ENCODE data around the gene GPX1. TPM values are rescaled to one million over a fixed set of nuclear protein-coding genes. Genes with fewer than 3 reads are reported as not detected.

GPX1 gene
- polyA plus RNA-seq, 2 of the 4 experiments (the other 2 are of a cell fraction): 150 to 271 TPM

- POLR2A ChIA-PET: no interaction called here
- DNase-seq (ENCODE audit: low read depth in 1 of 2, low spot score in 1 of 2) (no peak), FAIRE-seq (no peak), ATAC-seq (no peak)
- no peak overlapping the region for H3K4me3 ChIP-seq
- H3K9me3 ChIP-seq: no peaks in the 10 kb centered on the region
- TF ChIP-seq, protein P1, sequence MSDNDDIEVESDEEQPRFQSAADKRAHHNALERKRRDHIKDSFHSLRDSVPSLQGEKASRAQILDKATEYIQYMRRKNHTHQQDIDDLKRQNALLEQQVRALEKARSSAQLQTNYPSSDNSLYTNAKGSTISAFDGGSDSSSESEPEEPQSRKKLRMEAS (IDR thresholded peaks at IDR 0.05): no peak
- TF ChIP-seq POLR2A (IDR thresholded peaks at IDR 0.05; ENCODE audit: low read length): no peak
- no peaks in the 10 kb centered on the region for H3K4me1 ChIP-seq
- no peak overlapping the region for H3K27ac ChIP-seq
- no peak overlapping the region for H3K4me2 ChIP-seq
- WGBS (ENCODE audit: missing lambda C conversion rate): 98% methylated on average over 14 of the region's 16 CpGs
- CTCF ChIA-PET: interaction anchor here (0.6 to 1.9 kb wide), 4 partner anchors 10 to 211 kb away, joined by 3 to 6 read pairs (median 4); no protein-coding TSS in a partner anchor
Measured at GRCh38 chr3:49316696-49317457, 41.3 kb downstream of the GPX1 start.

DNA sequence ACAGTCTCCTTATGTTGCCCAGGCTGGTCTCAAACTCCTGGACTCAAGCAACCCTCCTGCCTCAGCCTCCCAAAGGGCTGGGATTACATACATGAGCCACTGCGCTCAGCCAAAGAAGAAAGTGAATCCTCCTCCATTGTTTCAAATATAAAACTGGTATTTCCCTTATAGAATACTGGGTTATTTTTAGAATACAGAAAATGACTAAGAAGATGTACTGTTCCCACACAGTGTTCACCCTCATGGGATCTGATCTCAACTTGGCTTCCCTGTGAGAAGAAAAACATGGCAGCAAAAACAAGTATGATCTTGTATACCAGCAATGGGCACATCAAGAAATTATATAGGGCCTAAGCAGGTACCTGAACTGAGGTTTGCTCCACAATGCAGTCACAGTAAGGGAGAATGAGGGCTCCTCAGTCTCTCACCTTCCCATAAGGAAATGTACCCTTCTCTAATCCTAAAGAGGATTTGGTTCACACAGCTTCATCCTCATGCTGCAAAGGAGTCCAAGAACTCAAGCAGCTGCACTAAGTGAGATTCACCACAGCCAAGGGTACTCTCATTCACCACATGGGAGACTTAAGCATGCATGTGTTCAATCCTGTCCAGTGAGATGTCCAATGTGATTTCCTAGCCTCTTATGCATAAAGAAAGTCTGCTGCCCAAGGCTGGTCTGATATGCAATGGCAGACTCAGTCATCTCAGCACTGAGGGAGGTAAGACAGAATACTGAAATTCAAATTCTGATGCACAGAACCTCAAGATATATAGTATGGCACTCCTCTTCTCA, 44.1 kb downstream of the GPX1 start:
- 100% methylated on average over 1 of the region's 1 CpG for WGBS (ENCODE audit: missing lambda C conversion rate)
- TF ChIP-seq ZC3H11A (IDR thresholded peaks at IDR 0.05) (no peak), CEBPB (IDR thresholded peaks at IDR 0.05) (no peak), RARB (CRISPR knock-in tag; IDR thresholded peaks at IDR 0.05) (no peak)
- no peak for DNase-seq (ENCODE audit: low read depth in 1 of 2, low spot score in 1 of 2)
- no peak for FAIRE-seq
- no peak overlapping the region for H3K27ac ChIP-seq
- ChIA-PET POLR2A (no interaction called here), CTCF (interaction anchor here (0.6 kb wide), 2 partner anchors 13 to 36 kb away, joined by 3 read pairs; no protein-coding TSS in a partner anchor)
- no peak for ATAC-seq
- no peak overlapping the region for H3K4me3 ChIP-seq
- H3K4me1 ChIP-seq: no peaks in the 10 kb centered on the region
- no peaks in the 10 kb centered on the region for H3K9me3 ChIP-seq
- H3K4me2 ChIP-seq: no peak overlapping the region

- no peak for FAIRE-seq
- no peak for ATAC-seq
- H3K4me2 ChIP-seq: no peak overlapping the region
- H3K9me3 ChIP-seq: no peaks in the 10 kb centered on the region
- no peak for DNase-seq (ENCODE audit: low read depth in 1 of 2, low spot score in 1 of 2)
- no peak overlapping the region for H3K27ac ChIP-seq
- ChIA-PET POLR2A (no interaction called here), CTCF (interaction anchor here (1.3 kb wide), 1 partner anchor 11 kb away, joined by 3 read pairs; no protein-coding TSS in a partner anchor)
- no peak overlapping the region for H3K4me3 ChIP-seq
- no peaks in the 10 kb centered on the region for H3K4me1 ChIP-seq
- whole genome bisulfite sequencing (ENCODE audit: missing lambda C conversion rate): 91% methylated on average over 3 of the region's 3 CpGs
- TF ChIP-seq ZC3H11A (IDR thresholded peaks at IDR 0.05): no peak
- TF ChIP-seq ZSCAN20 (CRISPR knock-in tag; IDR thresholded peaks at IDR 0.05): no peak
- no peak for TF ChIP-seq HOXB5 (CRISPR knock-in tag; IDR thresholded peaks at IDR 0.05)
- no peak for TF ChIP-seq NPAS2 (CRISPR knock-in tag; IDR thresholded peaks at IDR 0.05; ENCODE audit: borderline replicate concordance)
- TF ChIP-seq, protein P2, sequence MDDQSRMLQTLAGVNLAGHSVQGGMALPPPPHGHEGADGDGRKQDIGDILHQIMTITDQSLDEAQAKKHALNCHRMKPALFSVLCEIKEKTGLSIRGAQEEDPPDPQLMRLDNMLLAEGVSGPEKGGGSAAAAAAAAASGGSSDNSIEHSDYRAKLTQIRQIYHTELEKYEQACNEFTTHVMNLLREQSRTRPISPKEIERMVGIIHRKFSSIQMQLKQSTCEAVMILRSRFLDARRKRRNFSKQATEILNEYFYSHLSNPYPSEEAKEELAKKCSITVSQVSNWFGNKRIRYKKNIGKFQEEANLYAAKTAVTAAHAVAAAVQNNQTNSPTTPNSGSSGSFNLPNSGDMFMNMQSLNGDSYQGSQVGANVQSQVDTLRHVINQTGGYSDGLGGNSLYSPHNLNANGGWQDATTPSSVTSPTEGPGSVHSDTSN (IDR thresholded peaks at IDR 0.05): no peak
- TF ChIP-seq, protein P3, sequence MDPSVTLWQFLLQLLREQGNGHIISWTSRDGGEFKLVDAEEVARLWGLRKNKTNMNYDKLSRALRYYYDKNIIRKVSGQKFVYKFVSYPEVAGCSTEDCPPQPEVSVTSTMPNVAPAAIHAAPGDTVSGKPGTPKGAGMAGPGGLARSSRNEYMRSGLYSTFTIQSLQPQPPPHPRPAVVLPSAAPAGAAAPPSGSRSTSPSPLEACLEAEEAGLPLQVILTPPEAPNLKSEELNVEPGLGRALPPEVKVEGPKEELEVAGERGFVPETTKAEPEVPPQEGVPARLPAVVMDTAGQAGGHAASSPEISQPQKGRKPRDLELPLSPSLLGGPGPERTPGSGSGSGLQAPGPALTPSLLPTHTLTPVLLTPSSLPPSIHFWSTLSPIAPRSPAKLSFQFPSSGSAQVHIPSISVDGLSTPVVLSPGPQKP (IDR thresholded peaks at IDR 0.05; ENCODE audit: low read depth, low read length): no peak
- TF ChIP-seq NR3C1 (IDR thresholded peaks at IDR 0.05): no peak
- TF ChIP-seq SREBF2 (IDR thresholded peaks at IDR 0.05): no peak
- no peak for TF ChIP-seq CHD2 (IDR thresholded peaks at IDR 0.05; ENCODE audit: low read length, partially characterized antibody)
- no peak for TF ChIP-seq GATA3 (IDR thresholded peaks at IDR 0.05; ENCODE audit: borderline replicate concordance)
- no peak for TF ChIP-seq HDAC2 (IDR thresholded peaks at IDR 0.05)
- TF ChIP-seq BCL3 (IDR thresholded peaks at IDR 0.05): no peak
- no peak for TF ChIP-seq CHD4 (IDR thresholded peaks at IDR 0.05; ENCODE audit: borderline replicate concordance)
- TF ChIP-seq JUNB (IDR thresholded peaks at IDR 0.05): no peak
- TF ChIP-seq HOXA7 (CRISPR knock-in tag; IDR thresholded peaks at IDR 0.05): no peak
- TF ChIP-seq CBX2 (IDR thresholded peaks at IDR 0.05; ENCODE audit: borderline replicate concordance, low read depth): no peak
Measured at GRCh38 chr3:49311283-49311682, 46.9 kb downstream of the GPX1 start.
